ENCODE measurements around the gene HSFX3. TPM values are rescaled to one million over a fixed set of nuclear protein-coding genes. Genes with fewer than 3 reads are reported as not detected.
"Not testable (repeated sequence)": the region's sequence is repeated elsewhere in the genome, so short reads cannot be mapped to it uniquely, and the experiment has no call there.

The HSFX3 gene
- not detected in 2 replicates for total RNA-seq

GRCh38 chrX:149549701-149550100, at the start of gene HSFX3:
TSS of gene HSFX3 (minus strand) at chrX:149549924. CDS start at chrX:149549852, 72 bp downstream.
- DNase-seq (ENCODE audit: low read depth in 2 of 2), result not testable (repeated sequence)

- not testable (repeated sequence) for DNase-seq (ENCODE audit: low read depth in 2 of 2)
These were observed 48.9 kb upstream of the HSFX3 start for GRCh38 chrX:149598603-149599002.

- DNase-seq (ENCODE audit: low read depth in 2 of 2), result not testable (repeated sequence)
These were observed 46.2 kb upstream of the HSFX3 start for GRCh38 chrX:149595943-149596342.

GRCh38 chrX:149595214-149595613, 45.5 kb upstream of the HSFX3 start, which contains the start of gene HSFX2:
TSS of gene HSFX2 (minus strand) at chrX:149595314. CDS start at chrX:149594700, 614 bp downstream.
- not testable (repeated sequence) for DNase-seq (ENCODE audit: low read depth in 2 of 2)

- DNase-seq (ENCODE audit: low read depth in 2 of 2), result not testable (repeated sequence)
These were observed 41.3 kb upstream of the HSFX3 start for GRCh38 chrX:149590993-149591392.

GRCh38 chrX:149587359-149587758, 37.6 kb upstream of the HSFX3 start, which contains the start of gene MAGEA9B:
TSS of gene MAGEA9B (minus strand) at chrX:149587459. CDS start at chrX:149583179, 4,280 bp downstream.
- not testable (repeated sequence) for DNase-seq (ENCODE audit: low read depth in 2 of 2)

GRCh38 chrX:149585631-149586030, 35.9 kb upstream of the HSFX3 start:
- DNase-seq (ENCODE audit: low read depth in 2 of 2), result not testable (repeated sequence)

GRCh38 chrX:149573456-149573855, 23.7 kb upstream of the HSFX3 start:
- DNase-seq (ENCODE audit: low read depth in 2 of 2), result not testable (repeated sequence)

- no peak for DNase-seq (ENCODE audit: low read depth in 2 of 2)
These were observed 23.0 kb upstream of the HSFX3 start for GRCh38 chrX:149572743-149573142.

GRCh38 chrX:149571770-149572169, 22.0 kb upstream of the HSFX3 start:
- DNase-seq (ENCODE audit: low read depth in 2 of 2), result no peak

GRCh38 chrX:149570668-149571067, 20.9 kb upstream of the HSFX3 start:
- no peak for DNase-seq (ENCODE audit: low read depth in 2 of 2)

- no peak for DNase-seq (ENCODE audit: low read depth in 2 of 2)
These were observed 20.0 kb upstream of the HSFX3 start for GRCh38 chrX:149569770-149570169.

GRCh38 chrX:149568701-149569296, 19.1 kb upstream of the HSFX3 start:
- DNase-seq (ENCODE audit: low read depth in 2 of 2), result no peak

- no peak for DNase-seq (ENCODE audit: low read depth in 2 of 2)
These were observed 18.1 kb upstream of the HSFX3 start for GRCh38 chrX:149567621-149568417.

GRCh38 chrX:149563359-149563758, 13.6 kb upstream of the HSFX3 start:
- no peak for DNase-seq (ENCODE audit: low read depth in 2 of 2)

GRCh38 chrX:149555251-149555650, 5.5 kb upstream of the HSFX3 start:
- DNase-seq (ENCODE audit: low read depth in 2 of 2), result not testable (repeated sequence)

GRCh38 chrX:149551939-149552248, 2.2 kb upstream of the HSFX3 start:
- DNase-seq (ENCODE audit: low read depth in 2 of 2), result not testable (repeated sequence)

- DNase-seq (ENCODE audit: low read depth in 2 of 2), result not testable (repeated sequence)
These were observed 1.7 kb upstream of the HSFX3 start for GRCh38 chrX:149551245-149551938.

- not testable (repeated sequence) for DNase-seq (ENCODE audit: low read depth in 2 of 2)
These were observed 730 bp upstream of the HSFX3 start for GRCh38 chrX:149550454-149550853.

- DNase-seq (ENCODE audit: low read depth in 2 of 2), result not testable (repeated sequence)
These were observed 1.9 kb downstream of the HSFX3 start for GRCh38 chrX:149547782-149548181.

- not testable (repeated sequence) for DNase-seq (ENCODE audit: low read depth in 2 of 2)
These were observed 2.8 kb downstream of the HSFX3 start for GRCh38 chrX:149546962-149547361.

Measured in dermis microvascular lymphatic vessel endothelial cell (primary cell).